Astrocyte (in vitro differentiated cells and primary cell): ENCODE measurements around the gene TAGLN2. TPM values are rescaled to one million over a fixed set of nuclear protein-coding genes. Genes with fewer than 3 reads are reported as not detected.
A peak's percentile ranks its signal among the peaks of the same experiment; 100 is the strongest.

Experiments used
- DNase-seq: peaks from one replicate; pipeline ENCODE4 v3.0.0-alpha.2; 2010; ENCODE audit warnings: low read depth
- FAIRE-seq: peaks from 2 replicates; lab custom pipeline; 2011; peaks lifted over from hg19 to GRCh38; lab: Jason Lieb, UNC
- H2AFZ ChIP-seq: 2 replicates; pipeline ENCODE4 v1.6.0; 2012; ENCODE audit warnings: low read depth, low read length, inconsistent platforms
- H3K27ac ChIP-seq: 2 replicates; pipeline ENCODE4 v1.5.1; 2011; ENCODE audit warnings: low read depth, low read length, inconsistent platforms
- H3K27me3 ChIP-seq: 2 replicates; pipeline ENCODE4 v1.6.0; 2011; ENCODE audit warnings: low read length, inconsistent platforms; ENCODE audit not compliant: insufficient read depth
- H3K36me3 ChIP-seq: 2 replicates; pipeline ENCODE4 v1.5.1; 2011; ENCODE audit warnings: low read length, inconsistent platforms; ENCODE audit not compliant: insufficient read depth
- H3K4me1 ChIP-seq: 2 replicates; pipeline ENCODE4 v1.5.1; 2011; ENCODE audit warnings: low read length, inconsistent platforms; ENCODE audit not compliant: insufficient read depth
- H3K4me2 ChIP-seq: 2 replicates; pipeline ENCODE4 v1.6.0; 2012; ENCODE audit warnings: low read length, inconsistent platforms
- H3K4me3 ChIP-seq: 2 replicates; pipeline ENCODE4 v1.5.1; 2011; ENCODE audit warnings: low read depth, mild to moderate bottlenecking, low read length, inconsistent platforms; ENCODE audit not compliant: insufficient read depth
- H3K79me2 ChIP-seq: 2 replicates; pipeline ENCODE4 v1.6.0; 2012; ENCODE audit warnings: mild to moderate bottlenecking, low read length, inconsistent platforms; ENCODE audit not compliant: insufficient read depth
- H3K9ac ChIP-seq: 2 replicates; pipeline ENCODE4 v1.6.0; 2012; ENCODE audit warnings: mild to moderate bottlenecking, low read length, inconsistent platforms
- H3K9me3 ChIP-seq: 2 replicates; pipeline ENCODE4 v1.5.1; 2012; ENCODE audit warnings: low read depth, mild to moderate bottlenecking, low read length, inconsistent platforms; ENCODE audit not compliant: insufficient read depth
- H4K20me1 ChIP-seq: 2 replicates; pipeline ENCODE4 v1.6.0; 2012; ENCODE audit warnings: low read length, inconsistent platforms; ENCODE audit not compliant: insufficient read depth
- H3K27ac Mint-ChIP-seq: one replicate; pipeline ENCODE4 v1.8.0; 2021; ENCODE audit warnings: mild to moderate bottlenecking, mixed read lengths; ENCODE audit not compliant: unreplicated experiment
- H3K27me3 Mint-ChIP-seq: one replicate; pipeline ENCODE4 v1.8.0; 2021; ENCODE audit warnings: low read depth, mixed read lengths; ENCODE audit not compliant: unreplicated experiment
- H3K36me3 Mint-ChIP-seq: one replicate; pipeline ENCODE4 v1.8.0; 2021; ENCODE audit warnings: low read depth, mixed read lengths; ENCODE audit not compliant: unreplicated experiment
- H3K4me1 Mint-ChIP-seq: one replicate; pipeline ENCODE4 v1.8.0; 2021; ENCODE audit warnings: low read depth, mixed read lengths; ENCODE audit not compliant: unreplicated experiment
- H3K4me3 Mint-ChIP-seq: one replicate; pipeline ENCODE4 v1.8.0; 2021; ENCODE audit warnings: mild to moderate bottlenecking, moderate library complexity, mixed read lengths; ENCODE audit not compliant: unreplicated experiment
- H3K9me3 Mint-ChIP-seq: one replicate; pipeline ENCODE4 v1.8.0; 2021; ENCODE audit warnings: mild to moderate bottlenecking, mixed read lengths; ENCODE audit not compliant: unreplicated experiment
- EZH2 ChIP-seq: IDR thresholded peaks from 2 replicates; pipeline ENCODE4 v1.6.1; 2012; ENCODE audit warnings: mild to moderate bottlenecking, low read length, inconsistent platforms; ENCODE audit not compliant: insufficient read depth
- total RNA-seq: library from RNA; stranded (reverse); gene quantifications from 2 replicates; pipeline ENCODE4 v1.2.1, GENCODE V29; 2021
- TF ChIP-seq, protein P1 (sequence below): IDR thresholded peaks from 2 replicates; pipeline ENCODE4 v1.5.1; 2011; ENCODE audit warnings: low read depth, mild to moderate bottlenecking, inconsistent platforms, low read length, moderate library complexity; ENCODE audit not compliant: insufficient read depth

TAGLN2 gene
- total RNA-seq, 1 donor from 2014 or later: 688 TPM

DNA sequence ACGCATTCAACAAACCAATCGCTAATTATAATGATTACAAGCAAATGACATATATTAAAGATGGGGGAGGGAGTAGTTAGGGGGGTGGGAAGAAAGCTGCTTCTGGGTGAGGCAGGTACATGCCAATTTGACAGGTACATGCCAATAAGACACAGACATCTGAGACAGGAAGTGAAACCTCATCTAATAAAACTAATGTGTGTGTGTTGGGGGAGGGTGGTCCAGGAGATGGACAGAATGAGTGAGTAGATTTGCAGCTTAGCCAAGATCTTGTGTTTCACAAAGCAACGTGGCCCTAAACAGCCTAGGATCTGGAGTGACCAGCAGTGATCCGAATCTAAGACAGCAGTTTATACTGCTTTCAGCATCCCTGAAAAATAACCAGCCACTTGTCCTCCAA lies 36.1 kb downstream of the TAGLN2 start:
- peak overlapping the region; percentile 68 for H3K27ac ChIP-seq
- H3K9me3 Mint-ChIP-seq: no peaks in the 10 kb centered on the region
- H3K4me1 ChIP-seq: peaks cover 19% of the 10 kb centered on the region
- TF ChIP-seq EZH2: no peak
- TF ChIP-seq, protein P1, sequence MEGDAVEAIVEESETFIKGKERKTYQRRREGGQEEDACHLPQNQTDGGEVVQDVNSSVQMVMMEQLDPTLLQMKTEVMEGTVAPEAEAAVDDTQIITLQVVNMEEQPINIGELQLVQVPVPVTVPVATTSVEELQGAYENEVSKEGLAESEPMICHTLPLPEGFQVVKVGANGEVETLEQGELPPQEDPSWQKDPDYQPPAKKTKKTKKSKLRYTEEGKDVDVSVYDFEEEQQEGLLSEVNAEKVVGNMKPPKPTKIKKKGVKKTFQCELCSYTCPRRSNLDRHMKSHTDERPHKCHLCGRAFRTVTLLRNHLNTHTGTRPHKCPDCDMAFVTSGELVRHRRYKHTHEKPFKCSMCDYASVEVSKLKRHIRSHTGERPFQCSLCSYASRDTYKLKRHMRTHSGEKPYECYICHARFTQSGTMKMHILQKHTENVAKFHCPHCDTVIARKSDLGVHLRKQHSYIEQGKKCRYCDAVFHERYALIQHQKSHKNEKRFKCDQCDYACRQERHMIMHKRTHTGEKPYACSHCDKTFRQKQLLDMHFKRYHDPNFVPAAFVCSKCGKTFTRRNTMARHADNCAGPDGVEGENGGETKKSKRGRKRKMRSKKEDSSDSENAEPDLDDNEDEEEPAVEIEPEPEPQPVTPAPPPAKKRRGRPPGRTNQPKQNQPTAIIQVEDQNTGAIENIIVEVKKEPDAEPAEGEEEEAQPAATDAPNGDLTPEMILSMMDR: no peak
- peak overlapping the region; percentile 24 for H3K9ac ChIP-seq
- peaks cover 23% of the 10 kb centered on the region for H3K4me1 Mint-ChIP-seq
- no peaks in the 10 kb centered on the region for H4K20me1 ChIP-seq
- no peaks in the 10 kb centered on the region for H3K27me3 ChIP-seq
- no peaks in the 10 kb centered on the region for H3K36me3 ChIP-seq
- H3K27me3 Mint-ChIP-seq: no peaks in the 10 kb centered on the region
- no peak overlapping the region for H3K27ac Mint-ChIP-seq
- H3K4me3 ChIP-seq: no peak overlapping the region
- H3K79me2 ChIP-seq: no peaks in the 10 kb centered on the region
- no peak for DNase-seq
- H2AFZ ChIP-seq: no peak overlapping the region
- no peak for FAIRE-seq
- peak overlapping the region; percentile 54 for H3K4me2 ChIP-seq
- no peaks in the 10 kb centered on the region for H3K9me3 ChIP-seq
- H3K4me3 Mint-ChIP-seq: no peak overlapping the region
- H3K36me3 Mint-ChIP-seq: peaks cover 3% of the 10 kb centered on the region

DNA sequence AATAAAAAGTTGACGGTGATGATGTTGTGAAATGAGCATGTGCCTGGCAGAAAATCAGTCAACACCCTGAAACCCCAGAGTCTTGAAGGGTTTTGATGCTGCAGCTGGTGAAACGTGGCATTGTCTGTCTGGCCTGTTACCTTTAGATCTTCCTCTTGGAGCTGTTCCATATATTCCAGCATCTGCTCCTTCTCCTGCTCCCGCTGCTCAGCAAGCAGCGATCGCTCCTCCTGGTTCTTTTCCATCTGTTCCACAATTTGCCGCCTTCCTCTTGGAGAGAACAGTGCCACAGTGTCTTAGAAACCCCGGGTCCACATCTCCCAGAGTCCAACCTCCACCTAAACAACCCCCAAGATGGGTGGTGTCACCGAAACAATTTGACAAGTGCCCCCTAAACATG lies 41.0 kb downstream of the TAGLN2 start:
- H3K4me3 Mint-ChIP-seq: no peak overlapping the region
- H2AFZ ChIP-seq: no peak overlapping the region
- no peaks in the 10 kb centered on the region for H3K27me3 ChIP-seq
- peaks cover 2% of the 10 kb centered on the region for H3K4me1 Mint-ChIP-seq
- no peak overlapping the region for H3K27ac Mint-ChIP-seq
- H3K9ac ChIP-seq: no peak overlapping the region
- no peaks in the 10 kb centered on the region for H3K79me2 ChIP-seq
- no peaks in the 10 kb centered on the region for H3K9me3 Mint-ChIP-seq
- no peak for DNase-seq
- H3K9me3 ChIP-seq: no peaks in the 10 kb centered on the region
- peaks cover 3% of the 10 kb centered on the region for H3K36me3 Mint-ChIP-seq
- H4K20me1 ChIP-seq: no peaks in the 10 kb centered on the region
- H3K4me1 ChIP-seq: peaks cover 27% of the 10 kb centered on the region
- FAIRE-seq: no peak
- no peak overlapping the region for H3K4me2 ChIP-seq
- H3K36me3 ChIP-seq: no peaks in the 10 kb centered on the region
- H3K27ac ChIP-seq: no peak overlapping the region
- TF ChIP-seq EZH2: no peak
- TF ChIP-seq, protein P1: no peak
- H3K27me3 Mint-ChIP-seq: no peaks in the 10 kb centered on the region
- H3K4me3 ChIP-seq: no peak overlapping the region

DNA sequence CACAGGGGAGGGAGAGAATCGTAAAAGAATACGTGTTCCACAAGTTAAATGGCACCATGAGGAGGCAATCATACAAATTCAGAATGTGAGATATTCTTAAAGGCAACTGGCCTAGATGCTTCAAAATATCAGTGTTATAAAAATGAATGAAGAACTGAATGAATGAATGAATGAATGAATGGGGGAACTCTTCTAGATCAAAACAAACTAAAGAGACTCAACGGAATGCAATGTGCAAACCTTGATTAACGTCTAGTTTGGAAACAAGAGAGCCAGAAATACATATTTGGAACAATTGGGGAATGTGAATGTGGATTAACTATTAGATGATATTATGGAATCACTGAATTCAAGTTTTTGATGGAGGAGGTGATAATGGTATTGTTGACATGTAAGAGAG lies 42.2 kb downstream of the TAGLN2 start:
- Histone ChIP-seq H3K27me3 (no peaks in the 10 kb centered on the region), H3K4me1 (peaks cover 25% of the 10 kb centered on the region), H3K4me2 (no peak overlapping the region), H2AFZ (no peak overlapping the region), H3K4me3 (no peak overlapping the region), H3K36me3 (no peaks in the 10 kb centered on the region), H3K27ac (no peak overlapping the region), H3K9ac (no peak overlapping the region), H4K20me1 (no peaks in the 10 kb centered on the region), H3K9me3 (no peaks in the 10 kb centered on the region), H3K79me2 (no peaks in the 10 kb centered on the region)
- Mint-ChIP-seq H3K4me1 (peaks cover 9% of the 10 kb centered on the region), H3K27ac (no peak overlapping the region), H3K27me3 (no peaks in the 10 kb centered on the region), H3K4me3 (no peak overlapping the region), H3K9me3 (no peaks in the 10 kb centered on the region), H3K36me3 (peaks cover 3% of the 10 kb centered on the region)
- TF ChIP-seq EZH2: no peak
- DNase-seq: no peak
- FAIRE-seq: no peak
